Stimulated activated CD8-positive, alpha-beta memory T cell treated with anti-CD3 and anti-CD28 coated beads, Interleukin-15, amount 100 ng/mL, for 4 hours (primary cell): ENCODE measurements around the gene SP3.

Experiments
- DNase-seq, 2 donors: peaks; one replicate each; pipeline ENCODE4 v3.0.0-alpha.2; 2020; ENCODE audit warnings: low read depth in 2 of 2

Gene SP3

DNA sequence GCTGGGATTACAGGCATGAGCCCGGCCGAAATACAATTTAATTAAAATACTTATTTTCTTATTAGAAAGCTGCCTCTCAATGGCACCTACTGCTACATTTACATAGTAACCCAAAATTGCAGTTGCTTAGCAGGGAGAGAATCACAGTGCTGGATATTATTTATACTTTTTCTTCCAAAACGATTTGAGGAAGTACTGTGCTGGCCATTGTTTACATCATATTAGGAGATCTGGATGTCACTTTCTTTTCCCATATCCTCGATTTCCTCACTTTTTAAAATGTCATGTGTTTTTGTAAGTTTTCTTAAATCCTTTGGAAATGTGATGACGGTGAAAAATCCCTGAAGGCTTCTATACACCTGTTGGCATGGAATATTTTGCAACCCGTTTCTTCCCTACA lies 3.4 kb upstream of the SP3 start:
- no peak for DNase-seq

DNA sequence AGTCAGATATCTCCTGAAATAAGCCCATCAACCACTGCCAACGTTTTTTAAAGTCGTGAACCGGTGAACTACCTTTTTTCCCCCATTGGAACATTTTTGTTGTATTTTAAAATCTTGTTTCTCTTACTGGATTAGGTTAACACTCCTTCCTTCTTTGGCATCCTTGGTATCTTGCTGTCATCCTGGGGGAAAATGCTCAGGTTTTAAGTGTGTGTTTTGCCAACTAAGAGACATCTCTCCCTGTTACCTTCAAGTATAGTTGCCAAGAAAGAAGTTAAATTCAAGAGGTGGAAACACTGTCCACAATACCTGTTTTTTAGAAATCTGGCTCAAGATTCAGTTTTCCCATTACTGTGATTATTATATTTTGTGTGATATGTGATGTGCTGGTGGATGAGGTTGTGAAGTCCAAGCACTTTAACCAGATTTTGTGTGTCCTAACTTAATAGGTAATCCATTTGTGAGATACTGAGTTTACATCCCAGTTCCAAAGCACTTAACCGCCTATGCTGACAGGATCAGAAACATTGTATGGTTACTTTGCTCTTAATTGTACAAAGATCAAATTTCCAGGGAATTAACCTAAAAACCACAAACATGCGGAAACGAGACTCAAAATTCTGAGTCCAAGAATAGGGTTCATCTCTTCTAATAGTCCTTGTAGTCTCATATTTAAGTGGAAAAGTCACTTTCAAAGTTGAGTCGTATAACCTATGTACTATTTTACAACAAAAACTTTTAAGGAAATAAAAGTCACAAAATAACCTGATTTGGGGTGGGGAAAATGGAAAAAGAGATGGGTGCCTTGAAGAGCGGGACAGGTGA lies 1.3 kb upstream of the SP3 start:
- no peak for DNase-seq

DNA sequence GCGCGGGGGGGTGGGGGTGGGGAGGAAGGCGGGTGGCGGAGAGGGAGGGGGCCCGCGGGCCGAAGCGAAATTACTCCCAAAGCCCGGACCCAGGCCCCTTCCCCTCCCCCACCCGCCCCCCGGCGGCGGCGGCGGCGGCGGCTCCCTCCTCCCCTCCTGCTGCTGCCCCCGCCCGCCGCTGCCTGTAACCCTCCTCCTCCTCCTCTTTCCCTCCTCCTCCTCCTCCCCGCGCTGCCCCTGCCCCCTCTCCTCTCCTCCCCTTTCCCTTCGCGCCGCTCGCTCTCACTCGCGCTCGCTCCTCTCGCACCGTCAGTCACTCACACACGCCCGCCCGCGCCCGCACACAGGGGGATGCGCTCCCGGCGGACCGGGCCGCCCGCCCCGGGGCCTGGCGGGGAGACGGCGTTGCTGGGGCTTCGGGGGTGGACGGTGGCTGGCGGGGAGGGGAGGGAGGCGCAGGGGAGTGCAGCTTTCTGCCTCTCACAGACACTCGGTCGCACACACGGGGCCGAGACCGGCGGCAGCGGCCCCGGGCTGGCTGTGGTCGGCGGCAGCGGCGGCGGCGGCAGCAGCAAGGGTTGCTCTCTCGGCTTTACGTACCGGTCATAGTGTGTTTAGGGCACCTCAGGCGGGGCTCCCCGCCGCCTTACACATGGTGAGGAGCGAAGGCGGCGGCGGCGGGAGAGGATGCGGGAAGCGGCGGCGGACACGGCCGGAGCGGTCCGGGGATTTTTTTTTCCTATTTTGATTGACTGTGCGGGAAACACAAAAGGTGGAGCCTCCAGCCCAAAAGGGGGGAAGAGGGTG lies 405 bp downstream of the SP3 start:
- peak; percentile 70 to 81 for DNase-seq

GRCh38 chr2:173963817-173964564 lies 1.2 kb downstream of the SP3 start:
- peak; percentile 88 to 91 for DNase-seq

GRCh38 chr2:173963323-173963816 lies 1.8 kb downstream of the SP3 start:
- DNase-seq: peak in 1 of 2 donors; percentile 29

GRCh38 chr2:173962583-173963110 lies 2.5 kb downstream of the SP3 start:
- no peak for DNase-seq

- no peak for DNase-seq
Observed at GRCh38 chr2:173962031-173962430, 3.1 kb downstream of the SP3 start.

- no peak for DNase-seq
Observed at GRCh38 chr2:173961346-173961705, 3.8 kb downstream of the SP3 start.

DNA sequence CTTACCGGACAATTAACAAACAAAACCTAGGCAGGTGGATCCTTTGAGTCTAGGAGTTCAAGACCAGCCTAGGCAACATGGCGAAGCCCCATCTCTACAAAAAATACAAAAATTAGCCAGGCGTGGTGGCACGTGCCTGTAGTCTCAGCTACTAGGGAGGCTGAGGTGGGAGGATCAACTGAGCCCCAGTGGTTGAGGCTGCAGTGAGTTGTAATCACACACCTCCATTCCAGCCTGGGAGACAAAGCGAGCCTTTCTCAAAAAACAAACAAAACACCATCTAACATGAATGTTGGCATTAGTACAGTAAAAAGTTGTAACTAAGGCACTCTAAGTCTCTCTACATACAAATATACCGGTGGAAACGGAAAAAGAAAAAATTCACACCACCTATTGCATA lies 5.3 kb downstream of the SP3 start:
- no peak for DNase-seq

DNA sequence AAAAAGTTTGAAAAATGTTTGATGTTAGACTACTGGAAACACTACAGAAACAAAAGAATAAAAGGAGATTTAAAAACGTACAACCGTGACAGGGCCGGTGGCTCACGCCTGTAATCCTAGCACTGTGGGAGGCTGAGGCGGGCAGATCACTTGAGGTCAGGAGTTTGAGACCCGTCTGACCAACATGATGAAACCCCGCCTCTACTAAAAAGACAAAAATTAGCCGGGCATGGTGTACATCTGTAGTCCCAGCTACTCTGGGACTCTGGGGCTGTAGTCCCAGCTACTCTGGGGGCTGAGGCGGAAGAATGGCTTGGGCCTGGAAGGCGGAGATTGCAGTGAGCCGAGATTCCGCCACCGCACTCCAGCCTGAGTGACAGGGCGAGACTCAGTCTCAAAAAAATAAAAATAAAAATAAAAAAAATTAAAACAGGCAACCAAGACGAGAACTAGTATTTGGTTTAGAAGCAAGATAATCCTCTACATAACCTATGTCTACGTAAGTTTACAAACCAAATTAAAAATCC lies 5.8 kb downstream of the SP3 start:
- no peak for DNase-seq

- DNase-seq: no peak
Observed at GRCh38 chr2:173958198-173958846, 6.9 kb downstream of the SP3 start.

GRCh38 chr2:173957517-173957916 lies 7.7 kb downstream of the SP3 start:
- no peak for DNase-seq

- DNase-seq: no peak
Observed at GRCh38 chr2:173956454-173956853, 8.7 kb downstream of the SP3 start.

- DNase-seq: no peak
Observed at GRCh38 chr2:173955867-173956266, 9.3 kb downstream of the SP3 start.

- DNase-seq: no peak
Observed at GRCh38 chr2:173955004-173955403, 10.2 kb downstream of the SP3 start.

- DNase-seq: no peak
Observed at GRCh38 chr2:173953047-173953424, 12.1 kb downstream of the SP3 start.

DNA sequence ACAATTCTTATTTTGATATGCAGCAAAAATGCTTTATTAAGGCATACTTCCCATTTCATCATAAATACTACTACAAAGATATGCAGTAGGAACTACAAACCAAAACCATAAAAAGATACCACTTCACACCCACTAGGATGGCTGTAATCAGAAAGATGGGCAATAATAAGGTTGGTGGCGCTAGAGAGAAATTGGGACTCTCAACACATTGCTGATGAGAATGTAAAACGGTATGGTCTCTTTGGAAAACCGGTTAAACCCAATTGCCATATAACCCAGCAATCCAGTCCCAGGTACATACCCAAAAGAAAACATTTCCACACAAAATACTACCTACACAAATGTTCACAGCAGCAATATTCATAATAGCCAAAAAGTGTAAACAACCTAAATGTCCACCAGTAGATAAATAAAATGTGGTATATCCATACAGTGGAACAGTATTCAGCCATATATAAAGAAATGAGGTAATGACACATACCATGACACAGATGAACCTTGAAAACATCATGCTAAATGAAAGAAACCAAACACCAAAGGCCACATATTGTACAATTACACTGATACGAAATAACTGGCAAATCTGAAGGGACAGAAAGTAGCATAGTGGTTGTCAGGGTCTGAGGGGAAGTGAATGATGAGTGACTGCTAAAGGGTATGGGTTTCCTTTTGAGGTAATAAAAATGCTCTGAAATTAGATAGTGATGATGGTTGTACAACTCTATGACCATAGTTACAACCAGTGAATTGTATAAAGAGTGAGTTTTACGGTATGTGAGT lies 12.7 kb downstream of the SP3 start:
- no peak for DNase-seq

DNA sequence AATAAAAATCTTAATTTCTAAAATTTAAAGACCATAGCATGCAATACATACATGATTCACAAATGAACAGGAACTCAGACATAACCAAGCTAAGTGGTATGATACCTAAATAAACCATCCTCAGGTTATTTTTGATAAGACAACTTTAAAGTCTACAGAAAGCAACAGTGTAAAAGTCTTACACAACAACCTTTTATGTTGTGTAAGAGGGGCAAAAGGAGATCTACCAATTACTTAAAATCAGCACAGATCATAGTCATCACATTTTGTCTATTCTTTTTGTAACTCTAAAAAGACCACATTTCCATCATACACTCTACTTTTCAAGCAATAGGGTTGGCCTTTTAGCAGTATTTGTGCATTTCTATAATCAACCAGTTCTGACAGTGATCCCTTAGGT lies 16.3 kb downstream of the SP3 start:
- no peak for DNase-seq

GRCh38 chr2:173948198-173948597 lies 17.0 kb downstream of the SP3 start:
- no peak for DNase-seq

- DNase-seq: no peak
Observed at GRCh38 chr2:173947131-173947530, 18.0 kb downstream of the SP3 start.
